NCI-H1092 treated with DMSO at 0.1 percent for 48 hours (cell line): ENCODE results near the gene GTF2IRD2.
"Not testable (repeated sequence)": the region's sequence is repeated elsewhere in the genome, so short reads cannot be mapped to it uniquely, and the experiment has no call there.

Source experiments
- DNase-seq: peaks from one replicate; lab custom pipeline; 2025; lab: John Stamatoyannopoulos, UW

GTF2IRD2 gene

GRCh38 chr7:74788369-74789150 lies 62.8 kb downstream of the GTF2IRD2 start:
- peak; percentile 92 for DNase-seq

- not testable (repeated sequence) for DNase-seq
Measured at GRCh38 chr7:74783595-74783994, 67.8 kb downstream of the GTF2IRD2 start.

GRCh38 chr7:74781746-74782145 lies 69.7 kb downstream of the GTF2IRD2 start:
- not testable (repeated sequence) for DNase-seq

GRCh38 chr7:74779053-74779452 lies 72.4 kb downstream of the GTF2IRD2 start:
- DNase-seq: not testable (repeated sequence)

- not testable (repeated sequence) for DNase-seq
Measured at GRCh38 chr7:74775111-74775510, 76.3 kb downstream of the GTF2IRD2 start.

- DNase-seq: not testable (repeated sequence)
Measured at GRCh38 chr7:74773760-74774750, 77.3 kb downstream of the GTF2IRD2 start, which contains the start of gene NCF1. TSS of gene NCF1 (plus strand) at chr7:74774011. CDS start at chr7:74774032, 21 bp downstream.

- not testable (repeated sequence) for DNase-seq
Measured at GRCh38 chr7:74772093-74772492, 79.3 kb downstream of the GTF2IRD2 start.

GRCh38 chr7:74770062-74770461 lies 81.3 kb downstream of the GTF2IRD2 start:
- not testable (repeated sequence) for DNase-seq

- DNase-seq: not testable (repeated sequence)
Measured at GRCh38 chr7:74766991-74767390, 84.4 kb downstream of the GTF2IRD2 start.

GRCh38 chr7:74766509-74766908 lies 84.9 kb downstream of the GTF2IRD2 start:
- DNase-seq: not testable (repeated sequence)

GRCh38 chr7:74765205-74765918 lies 86.0 kb downstream of the GTF2IRD2 start:
- DNase-seq: not testable (repeated sequence)

GRCh38 chr7:74758982-74759381 lies 92.4 kb downstream of the GTF2IRD2 start:
- DNase-seq: not testable (repeated sequence)

- DNase-seq: not testable (repeated sequence)
Measured at GRCh38 chr7:74758268-74758667, 93.1 kb downstream of the GTF2IRD2 start.

- DNase-seq: not testable (repeated sequence)
Measured at GRCh38 chr7:74756673-74757072, 94.7 kb downstream of the GTF2IRD2 start.

GRCh38 chr7:74753921-74754482 lies 97.4 kb downstream of the GTF2IRD2 start:
- not testable (repeated sequence) for DNase-seq
